Gastrocnemius medialis (tissue), 4 donors: ENCODE results near the gene BRF1. TPM values are rescaled to one million over a fixed set of nuclear protein-coding genes. Genes with fewer than 3 reads are reported as not detected.

Experiments used
- ATAC-seq, 2 donors: fragments of 150-250 bp; one replicate each; pipeline ENCODE4 v1.9.1; 2016
- DNase-seq, 2 donors: peaks; one replicate each; pipeline ENCODE4 v3.0.0-alpha.2; 2019
- H3K27ac ChIP-seq, 4 donors: fragments of 200-600 bp; sonication (generic); 1 replicate in 1 of 4; 2 replicates in 3 of 4; pipeline ENCODE4 v1.5.1; 2016 to 2018; ENCODE audit warnings: mild to moderate bottlenecking in 2 of 4, moderate library complexity in 1 of 4
- H3K27me3 ChIP-seq, 3 donors: fragments of 200-600 bp; sonication (generic) in 2 of 3; 1 replicate in 1 of 3; 2 replicates in 2 of 3; pipeline versions ENCODE4 v1.5.1 to v1.6.0; 2016 to 2019; ENCODE audit warnings: mild to moderate bottlenecking in 1 of 3, moderate library complexity in 1 of 3
- H3K36me3 ChIP-seq, 2 donors: fragments of 200-600 bp; sonication (generic) in 1 of 2; one replicate each; pipeline ENCODE4 v1.5.1; 2017 to 2018
- H3K4me1 ChIP-seq, 2 donors: fragments of 200-600 bp; sonication (generic) in 1 of 2; one replicate each; pipeline ENCODE4 v1.5.1; 2016 to 2017; ENCODE audit warnings: mild to moderate bottlenecking in 2 of 2
- H3K4me3 ChIP-seq, 4 donors: fragments of 200-600 bp; sonication (generic) in 3 of 4; 1 replicate in 1 of 4; 2 replicates in 3 of 4; pipeline ENCODE4 v1.5.1; 2016 to 2019; ENCODE audit warnings: mild to moderate bottlenecking in 2 of 4
- H3K9me3 ChIP-seq, 3 donors: fragments of 200-600 bp; sonication (generic) in 2 of 3; 1 replicate in 1 of 3; 2 replicates in 2 of 3; pipeline ENCODE4 v1.5.1; 2016 to 2019
- CTCF ChIP-seq, 5 experiments: fragments of 450-650 bp in 3 of 5; fragments of 200-600 bp in 2 of 5; sonication (generic) in 2 of 5; IDR thresholded peaks in 4 of 5; conservative IDR thresholded peaks in 1 of 5; 1 replicate in 4 of 5; 2 replicates in 1 of 5; pipeline ENCODE4 v1.5.1; 2016 to 2019; ENCODE audit warnings: antibody characterized with exemption in 5 of 5, mild to moderate bottlenecking in 3 of 5, moderate library complexity in 3 of 5
- POLR2A ChIP-seq, 2 donors: fragments of 450-650 bp; IDR thresholded peaks; one replicate each; pipeline ENCODE4 v1.6.1; 2017; ENCODE audit warnings: antibody characterized with exemption in 2 of 2, mild to moderate bottlenecking in 2 of 2, moderate library complexity in 2 of 2
- in situ Hi-C, 4 donors: fragments of 200-750 bp; cut with MboI; loops; one replicate each; pipeline versions ENCODE4 v1.15.0 to v1.8.0; 2017; ENCODE audit warnings: low sequenced_read_pairs in 4 of 4
- intact Hi-C: fragments of 100-400 bp; cut with DNase I; formaldehyde crosslinking; loops from one replicate; pipeline ENCODE4 v1.15.1; 2023; ENCODE audit warnings: low total_unique reads
- total RNA-seq, 4 donors: library from RNA; depleted of rRNA; stranded (reverse); fragments of >200 nt; gene quantifications; one replicate each; pipeline versions ENCODE4 v1.1.0 to v1.2.3, GENCODE V29; 2016

Gene BRF1
- total RNA-seq, 4 donors from 2014 or later = 19.5 to 27.4 (median 21.4) TPM

DNA sequence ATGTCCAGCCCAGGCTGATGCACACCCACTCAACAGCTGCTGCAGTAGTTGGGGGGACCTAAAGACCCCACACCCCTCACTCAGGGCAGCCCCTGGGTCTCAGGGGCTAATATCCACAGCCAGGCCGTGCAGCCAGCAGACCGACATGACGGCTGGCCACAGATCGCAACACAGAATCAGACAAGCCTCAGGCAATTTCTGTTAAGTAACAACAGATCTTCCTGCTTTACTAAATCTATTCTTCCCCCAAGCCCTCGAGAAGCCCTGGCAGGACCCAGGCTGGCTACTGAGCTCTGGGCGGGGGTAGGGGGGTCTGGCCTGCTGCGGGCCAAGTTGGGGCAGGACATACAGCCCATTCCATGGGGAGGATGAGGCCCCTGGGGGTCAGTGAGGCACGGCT lies 91.7 kb downstream of the BRF1 start:
- no peaks in the 10 kb centered on the region for H3K27me3 ChIP-seq
- no peak for DNase-seq
- H3K4me1 ChIP-seq = peaks cover 7 to 21% of the 10 kb centered on the region in 2 donors
- no peak for ATAC-seq
- no peak overlapping the region for H3K27ac ChIP-seq
- H3K36me3 ChIP-seq = peaks cover 0 to 12% of the 10 kb centered on the region in 2 donors
- no peak overlapping the region for H3K4me3 ChIP-seq
- TF ChIP-seq POLR2A (IDR thresholded peaks at IDR 0.05) = no peak
- TF ChIP-seq CTCF (IDR thresholded peaks at IDR 0.05 in 4 of 5, conservative IDR thresholded peaks at IDR 0.05 in 1 of 5) = no peak
- no peaks in the 10 kb centered on the region for H3K9me3 ChIP-seq
- intact Hi-C loops (no loop called here), in situ Hi-C loops (loop anchor here in 1 of 4 donors (25.0 kb wide), 1 partner anchor 128 kb away; no protein-coding TSS in a partner anchor)

DNA sequence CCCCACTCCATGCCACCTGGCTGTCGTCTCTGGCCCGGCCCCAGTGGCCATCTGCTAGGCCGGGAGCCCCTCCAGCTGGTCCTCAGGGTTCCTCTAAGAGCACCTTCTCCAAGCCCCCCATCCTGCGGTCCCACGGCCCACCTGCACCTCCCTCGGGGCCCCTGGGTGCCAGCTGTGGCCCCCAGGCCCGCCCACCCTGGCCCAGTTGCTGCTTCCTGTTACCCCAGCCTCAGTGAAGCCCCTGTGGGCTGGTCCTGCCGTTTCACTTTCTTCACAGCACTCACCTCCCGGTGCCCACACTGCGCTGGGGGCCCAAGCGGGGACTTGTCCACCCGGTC lies 92.1 kb downstream of the BRF1 start:
- no peak for TF ChIP-seq POLR2A (IDR thresholded peaks at IDR 0.05)
- TF ChIP-seq CTCF (IDR thresholded peaks at IDR 0.05 in 4 of 5, conservative IDR thresholded peaks at IDR 0.05 in 1 of 5) = no peak
- no peak for DNase-seq
- in situ Hi-C loops (loop anchor here in 1 of 4 donors (25.0 kb wide), 1 partner anchor 129 kb away; no protein-coding TSS in a partner anchor), intact Hi-C loops (no loop called here)
- Histone ChIP-seq H3K4me3 (no peak overlapping the region), H3K4me1 (peaks cover 5 to 24% of the 10 kb centered on the region in 2 donors), H3K27ac (no peak overlapping the region), H3K27me3 (no peaks in the 10 kb centered on the region), H3K9me3 (no peaks in the 10 kb centered on the region), H3K36me3 (peaks cover 0 to 12% of the 10 kb centered on the region in 2 donors)
- no peak for ATAC-seq

GRCh38 chr14:105207996-105208737 lies 92.6 kb downstream of the BRF1 start:
- DNase-seq (no peak), ATAC-seq (no peak)
- no peaks in the 10 kb centered on the region for H3K9me3 ChIP-seq
- no peak overlapping the region for H3K27ac ChIP-seq
- H3K4me3 ChIP-seq = no peak overlapping the region
- intact Hi-C loops (no loop called here), in situ Hi-C loops (loop anchor here in 1 of 4 donors (25.0 kb wide), 1 partner anchor 129 kb away; no protein-coding TSS in a partner anchor)
- peaks cover 1 to 26% of the 10 kb centered on the region in 2 donors for H3K4me1 ChIP-seq
- peaks cover 0 to 12% of the 10 kb centered on the region in 2 donors for H3K36me3 ChIP-seq
- H3K27me3 ChIP-seq = no peaks in the 10 kb centered on the region
- TF ChIP-seq CTCF (IDR thresholded peaks at IDR 0.05 in 4 of 5, conservative IDR thresholded peaks at IDR 0.05 in 1 of 5) (no peak), POLR2A (IDR thresholded peaks at IDR 0.05) (no peak)

GRCh38 chr14:105207460-105207901 lies 93.3 kb downstream of the BRF1 start:
- DNase-seq (no peak), ATAC-seq (no peak)
- Histone ChIP-seq H3K9me3 (no peaks in the 10 kb centered on the region), H3K4me1 (peaks cover 3 to 30% of the 10 kb centered on the region in 2 donors), H3K4me3 (no peak overlapping the region), H3K27ac (no peak overlapping the region), H3K27me3 (no peaks in the 10 kb centered on the region), H3K36me3 (peaks cover 0 to 12% of the 10 kb centered on the region in 2 donors)
- TF ChIP-seq CTCF (IDR thresholded peaks at IDR 0.05 in 4 of 5, conservative IDR thresholded peaks at IDR 0.05 in 1 of 5) (no peak), POLR2A (IDR thresholded peaks at IDR 0.05) (no peak)
- in situ Hi-C loops (loop anchor here in 1 of 4 donors (25.0 kb wide), 1 partner anchor 130 kb away; no protein-coding TSS in a partner anchor), intact Hi-C loops (no loop called here)
